MG63 (cell line): ENCODE measurements around the gene TRIM67. TPM values are rescaled to one million over a fixed set of nuclear protein-coding genes. Genes with fewer than 3 reads are reported as not detected.

Experiments
- DNase-seq: peaks from one replicate; pipeline ENCODE4 v3.0.0-alpha.2; 2020
- H3K27me3 ChIP-seq: fragments of 250-450 bp; sonication (Bioruptor Pico); 2 replicates; pipeline ENCODE4 v1.5.1; 2020; ENCODE audit warnings: mild to moderate bottlenecking, moderate library complexity
- H3K36me3 ChIP-seq: fragments of 250-450 bp; sonication (Bioruptor Pico); 2 replicates; pipeline ENCODE4 v1.5.1; 2020; ENCODE audit warnings: mild to moderate bottlenecking, moderate library complexity
- H3K4me3 ChIP-seq: fragments of 250-450 bp; sonication (Bioruptor Pico); 2 replicates; pipeline ENCODE4 v1.5.1; 2020; ENCODE audit warnings: mild to moderate bottlenecking, moderate library complexity
- H3K9me3 ChIP-seq: fragments of 250-450 bp; sonication (Bioruptor Pico); 2 replicates; pipeline ENCODE4 v1.5.1; 2020; ENCODE audit warnings: mild to moderate bottlenecking, moderate library complexity
- total RNA-seq: library from RNA; depleted of rRNA; stranded (reverse); fragments of >200 nt; shearing (Covaris generic); gene quantifications from 2 replicates; pipeline ENCODE4 v1.2.3, GENCODE V29; 2014; ENCODE audit warnings: low replicate concordance; rRNA removed

Gene TRIM67
- total RNA-seq, 1 experiment from 2014 or later: not detected

DNA sequence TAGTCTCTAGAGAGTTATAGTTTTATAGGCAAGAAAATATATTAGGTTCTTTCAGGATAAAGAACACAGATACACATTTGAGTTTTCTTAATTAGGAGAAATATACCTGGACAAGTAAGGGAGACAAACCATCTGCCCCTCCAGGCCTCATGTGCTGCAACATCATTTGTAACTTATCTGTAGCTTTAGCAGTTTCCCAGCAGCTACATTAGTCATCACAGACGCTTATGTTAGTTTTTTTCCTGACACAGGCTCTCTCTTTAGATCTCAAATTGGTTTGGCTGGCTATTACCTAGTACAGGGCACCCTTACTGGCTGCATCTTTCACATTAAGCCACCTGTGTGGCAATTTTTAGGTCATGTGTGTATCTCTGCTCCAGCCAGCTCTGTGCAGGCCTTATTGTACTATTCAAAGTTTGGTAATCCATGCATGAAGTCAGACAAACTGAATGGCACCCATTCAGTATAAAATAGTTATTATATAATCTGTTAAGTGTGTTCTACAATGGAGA, 105.0 kb downstream of the TRIM67 start:
- H3K9me3 ChIP-seq: no peaks in the 10 kb centered on the region
- H3K4me3 ChIP-seq: no peak overlapping the region
- no peaks in the 10 kb centered on the region for H3K27me3 ChIP-seq
- no peak for DNase-seq
- H3K36me3 ChIP-seq: peaks cover 54% of the 10 kb centered on the region

Other genes with a start within 250 kb of the TRIM67 start
- 25.1 and 33.0 TPM in 2 replicates for gene TTC13, start 183.2 kb upstream of the TRIM67 start, total RNA-seq
- gene ARV1, start 183.0 kb upstream of the TRIM67 start, total RNA-seq: 4.3 and 8.1 TPM in 2 replicates
- gene FAM89A, start 121.8 kb upstream of the TRIM67 start, total RNA-seq: 10.9 and 12.4 TPM in 2 replicates
- gene GNPAT, start 79.2 kb downstream of the TRIM67 start, total RNA-seq: 62.5 and 77.3 TPM in 2 replicates
- gene EXOC8, start 175.8 kb downstream of the TRIM67 start, total RNA-seq: 10.8 and 11.1 TPM in 2 replicates
- 4.3 and 6.7 TPM in 2 replicates for gene SPRTN, start 176.2 kb downstream of the TRIM67 start, total RNA-seq